ENCODE measurements around the gene SKP1. TPM values are rescaled to one million over a fixed set of nuclear protein-coding genes. Genes with fewer than 3 reads are reported as not detected.

Gene SKP1
- total RNA-seq, 2 experiments from 2014 or later = 218 to 265 TPM

- Mint-ChIP-seq H3K27me3 (peaks cover 2% of the 10 kb centered on the region), H3K9me3 (ENCODE audit: low read depth) (no peaks in the 10 kb centered on the region), H3K4me3 (no peak overlapping the region), H3K4me1 (peaks cover 75% of the 10 kb centered on the region), H3K27ac (peak overlapping the region; percentile 84), H3K36me3 (ENCODE audit: low read depth) (peaks cover 1% of the 10 kb centered on the region)
- POLR2A ChIA-PET = interaction anchor here (0.9 to 5.1 kb wide), 14 partner anchors 11 to 1608 kb away, joined by 3 to 59 read pairs (median 4); partner anchors contain the start of genes IRF1 and TCF7
- CTCF ChIA-PET = interaction anchor here (0.6 to 7.3 kb wide), 17 partner anchors 10 to 488 kb away, joined by 3 to 106 read pairs (median 24); no protein-coding TSS in a partner anchor
- DNase-seq = no peak
- intact Hi-C loops (cut with DNase I, micrococcal nuclease) = no loop called here
- no peak for ATAC-seq
These were observed 77.4 kb downstream of the SKP1 start for GRCh38 chr5:134099288-134099872.

Small RNA genes lying within 50 kb of the gene (microRNA-seq; reads per million reads assigned to microRNA genes)
- not detected for gene MIR3661 (ENCODE audit: borderline replicate concordance)

Other genes with a start within 250 kb of the SKP1 start
- gene C5orf15, start 208.3 kb downstream of the SKP1 start, total RNA-seq = 10 to 100 TPM; 28.7 to 38.7 TPM
- 100 to 1,000 TPM; 482 to 486 TPM for gene VDAC1, start 172.0 kb downstream of the SKP1 start, total RNA-seq
- 100 to 1,000 TPM in 1 of 2 experiments, 10 to 100 TPM in 1; 94.8 to 117 TPM for gene TCF7, start 62.3 kb downstream of the SKP1 start, total RNA-seq
- gene PPP2CA, start 49.1 kb upstream of the SKP1 start, total RNA-seq = 100 to 1,000 TPM; 148 to 154 TPM
- gene CDKL3, start 190.2 kb upstream of the SKP1 start, total RNA-seq = 1 to 10 TPM; 3.1 to 5.2 TPM
- 100 to 1,000 TPM; 112 to 115 TPM for gene UBE2B, start 194.6 kb upstream of the SKP1 start, total RNA-seq
- gene CDKN2AIPNL, start 234.9 kb upstream of the SKP1 start, total RNA-seq = 10 to 100 TPM; 36.1 to 42.0 TPM